ENCODE results near the gene DCBLD1. TPM values are rescaled to one million over a fixed set of nuclear protein-coding genes. Genes with fewer than 3 reads are reported as not detected.

DCBLD1 gene
- total RNA-seq, 4 donors from 2014 or later = 6.5 to 36.9 (median 11.2) TPM

- DNase-seq (ENCODE audit: low spot score) (no peak), ATAC-seq (ENCODE audit: low FRiP score) (no peak)
- no peak for TF ChIP-seq CTCF (IDR thresholded peaks at IDR 0.05)
Measured at GRCh38 chr6:117498159-117498558, 15.7 kb downstream of the DCBLD1 start.

- no peak for TF ChIP-seq CTCF (IDR thresholded peaks at IDR 0.05)
- DNase-seq (ENCODE audit: low spot score) (no peak), ATAC-seq (ENCODE audit: low FRiP score) (no peak)
Measured at GRCh38 chr6:117501722-117502121, 19.2 kb downstream of the DCBLD1 start.

GRCh38 chr6:117502580-117502979 lies 20.1 kb downstream of the DCBLD1 start:
- TF ChIP-seq CTCF (IDR thresholded peaks at IDR 0.05) = no peak
- ATAC-seq (ENCODE audit: low FRiP score) (no peak), DNase-seq (ENCODE audit: low spot score) (no peak)

- no peak for TF ChIP-seq CTCF (IDR thresholded peaks at IDR 0.05)
- ATAC-seq (ENCODE audit: low FRiP score) = no peak
Measured at GRCh38 chr6:117503211-117503610, 20.7 kb downstream of the DCBLD1 start.

GRCh38 chr6:117504478-117505144 lies 22.1 kb downstream of the DCBLD1 start:
- DNase-seq (ENCODE audit: low spot score) (no peak), ATAC-seq (ENCODE audit: low FRiP score) (no peak)
- TF ChIP-seq CTCF (IDR thresholded peaks at IDR 0.05) = no peak

More at GRCh38 chr6:117503211-117503610, 20.7 kb downstream of the DCBLD1 start:
- no peak for DNase-seq (ENCODE audit: low spot score)

- ATAC-seq (ENCODE audit: low FRiP score) = no peak
- no peak for TF ChIP-seq CTCF (IDR thresholded peaks at IDR 0.05)
- no peak for DNase-seq (ENCODE audit: low spot score)
Measured at GRCh38 chr6:117505311-117505710, 22.8 kb downstream of the DCBLD1 start.

- DNase-seq (ENCODE audit: low spot score) = no peak
- no peak for TF ChIP-seq CTCF (IDR thresholded peaks at IDR 0.05)
- peak; percentile 55 for ATAC-seq (ENCODE audit: low FRiP score)
Measured at GRCh38 chr6:117506180-117506835, 23.8 kb downstream of the DCBLD1 start.

Data from omental fat pad (tissue), 4 donors.